Ovary (tissue), 9 donors: ENCODE results near the gene NPIPB12. TPM values are rescaled to one million over a fixed set of nuclear protein-coding genes. Genes with fewer than 3 reads are reported as not detected.
"Not testable (repeated sequence)": the region's sequence is repeated elsewhere in the genome, so short reads cannot be mapped to it uniquely, and the experiment has no call there.

Experiments
- DNase-seq, 5 donors: peaks; one replicate each; pipeline ENCODE4 v3.0.0-alpha.2; 2019 to 2020
- H3K27ac ChIP-seq, 2 donors: fragments of 200-600 bp; one replicate each; pipeline versions ENCODE4 v1.5.1 to v1.8.0; 2019 to 2022
- H3K27me3 ChIP-seq: fragments of 200-600 bp; one replicate; pipeline ENCODE4 v1.8.0; 2022
- H3K36me3 ChIP-seq: fragments of 200-600 bp; sonication (generic); one replicate; pipeline ENCODE4 v1.5.1; 2019
- H3K4me1 ChIP-seq: one replicate; pipeline ENCODE4 v1.8.1; 2013; ENCODE audit warnings: mild to moderate bottlenecking, moderate library complexity; ENCODE audit not compliant: insufficient read depth
- H3K4me3 ChIP-seq: fragments of 200-600 bp; sonication (generic); one replicate; pipeline ENCODE4 v1.5.1; 2017
- H3K9me3 ChIP-seq, 2 donors: fragments of 200-600 bp in 1 of 2; sonication (generic) in 1 of 2; one replicate each; pipeline versions ENCODE4 v1.5.1 to v1.8.1; 2013 to 2019; ENCODE audit warnings: mild to moderate bottlenecking in 1 of 2, moderate library complexity in 1 of 2
- WGBS, 3 donors: extraction: QIAGEN DNeasy Blood & Tissue Kit in 1 of 3; methylation state at CpG; one replicate each; pipeline versions ENCODE4 v1.1.5 to v1.1.7; 2013 to 2017; 5-methylcytosine and 5-hydroxymethylcytosine counted together
- intact Hi-C, 4 donors: fragments of 100-400 bp; cut with DNase I; formaldehyde crosslinking; loops; one replicate each; pipeline versions ENCODE4 v1.11.0 to v1.15.1; 2022 to 2023
- polyA plus RNA-seq, 2 donors: library from polyadenylated mRNA; stranded (reverse); fragments of 200-250 nt in 1 of 2; fragments of 350-450 nt in 1 of 2; fragmentation: Illumina TruSeq in 1 of 2; extraction: RNeasy Lipid Tissue Mini Kit (QIAGEN cat#74804) in 1 of 2; gene quantifications; one replicate each; pipeline ENCODE4 v1.2.3, GENCODE V29; 2013 to 2014
- small RNA-seq: library from RNA; depleted of rRNA; stranded (forward); fragments of <200 nt; gene quantifications from one replicate; pipeline ENCODE3, GENCODE V24; 2016
- total RNA-seq, 7 donors: library from RNA; depleted of rRNA in 2 of 7; stranded (reverse); fragments of >200 nt in 2 of 7; fragmentation: NEBNext Ultra II Directional in 3 of 7; extraction: Animal tissue kit (Norgen Biotek cat#: 25700) in 3 of 7; gene quantifications; one replicate each; pipeline versions ENCODE4 v1.1.0 to v1.2.4, GENCODE V29; 2016 to 2023
- donor health status: DM: no; HTN: no; CAD: no; lungs with moderate emphysema.
- donor health status: DM: no; HTN: no; CAD: no.
- donor health status: Bipolar disorder and iron deficiency.
- donor health status: DM: yes; HTN: yes; CAD: no.
- donor health status: DM: no; HTN: no; CAD: no.
- donor health status: DM: yes; HTN: yes; CAD: no.

NPIPB12 gene
- total and polyA plus RNA-seq, 9 donors: 11.0 to 65.3 (median 26.3) TPM

GRCh38 chr16:29454828-29455227, 51.4 kb downstream of the NPIPB12 start:
- H3K4me3 ChIP-seq, intact Hi-C loops, H3K27ac ChIP-seq, H3K9me3 ChIP-seq, H3K27me3 ChIP-seq, H3K36me3 ChIP-seq, DNase-seq, H3K4me1 ChIP-seq: not testable (repeated sequence)
- no CpG with 5 or more reads among the region's 29 CpGs for WGBS, 3 donors

GRCh38 chr16:29454269-29454668, 51.9 kb downstream of the NPIPB12 start, which contains the start of the genes BOLA2 and SLX1B:
BOLA2 (minus strand) TSS chr16:29454351; CDS start chr16:29454253, 98 bp downstream.
SLX1B (plus strand) TSS chr16:29454533.
- DNase-seq, H3K27me3 ChIP-seq, H3K9me3 ChIP-seq, intact Hi-C loops, H3K4me1 ChIP-seq, H3K27ac ChIP-seq, H3K36me3 ChIP-seq, H3K4me3 ChIP-seq: not testable (repeated sequence)
- WGBS, 3 donors: no CpG with 5 or more reads among the region's 33 CpGs

DNA sequence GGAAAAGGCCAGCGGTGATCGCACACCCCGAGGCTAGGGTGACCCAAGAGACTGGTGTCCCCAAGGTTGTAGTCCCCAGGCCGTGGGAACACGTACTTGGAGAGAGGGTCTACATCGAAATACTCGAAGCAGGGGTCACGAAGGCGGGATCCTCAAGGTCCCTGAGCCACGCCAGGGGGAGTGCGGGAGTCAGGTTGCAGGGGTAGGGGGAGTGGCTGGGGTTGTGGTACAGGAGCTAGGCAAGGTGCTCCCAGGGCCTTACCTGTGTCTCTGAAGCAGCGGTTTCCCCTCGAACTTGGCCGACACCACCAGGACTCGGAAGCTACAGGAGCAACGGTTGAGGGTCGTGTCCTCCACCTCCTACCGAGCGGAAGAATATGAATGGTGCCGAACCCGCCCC, 52.5 kb downstream of the NPIPB12 start:
- H3K4me3 ChIP-seq, H3K27me3 ChIP-seq, H3K27ac ChIP-seq, H3K36me3 ChIP-seq, intact Hi-C loops, H3K4me1 ChIP-seq, DNase-seq, H3K9me3 ChIP-seq: not testable (repeated sequence)
- WGBS, 3 donors: no CpG with 5 or more reads among the region's 21 CpGs

Small RNA genes lying within 50 kb of the gene (small RNA-seq; reads per million reads assigned to genes)
- not detected for gene AC133555.2

Other genes starting within 250 kb of the NPIPB12 start
- 1 to 10 TPM in 3 of 7 donors, under 1 TPM in 4; 0.46 to 3.6 (median 0.98) TPM for gene NPIPB11, start 99.7 kb downstream of the NPIPB12 start, total RNA-seq
- gene NPIPB11, start 99.7 kb downstream of the NPIPB12 start, polyA plus RNA-seq: 1 to 10 TPM in 1 of 2 donors, under 1 TPM in 1; 0.42 to 3.3 TPM
- gene BOLA2, start 52.1 kb downstream of the NPIPB12 start, total RNA-seq: 10 to 100 TPM in 1 of 7 donors, 1 to 10 TPM in 6; 1.9 to 18.4 (median 7.8) TPM
- gene BOLA2, start 52.1 kb downstream of the NPIPB12 start, polyA plus RNA-seq: 1 to 10 TPM; 5.8 to 5.9 TPM
- 10 to 100 TPM in 1 of 7 donors, 1 to 10 TPM in 6; 4.4 to 11.2 (median 8.6) TPM for gene SLX1B, start 51.9 kb downstream of the NPIPB12 start, total RNA-seq
- 10 to 100 TPM in 1 of 2 donors, 1 to 10 TPM in 1; 3.0 to 19.4 TPM for gene SLX1B, start 51.9 kb downstream of the NPIPB12 start, polyA plus RNA-seq
- gene SULT1A4, start 46.5 kb downstream of the NPIPB12 start, total RNA-seq: 1 to 10 TPM in 5 of 7 donors, under 1 TPM in 2; 0.68 to 6.5 (median 2.7) TPM
- 10 to 100 TPM in 1 of 2 donors, under 1 TPM in 1; 0.23 to 10.5 TPM for gene SULT1A4, start 46.5 kb downstream of the NPIPB12 start, polyA plus RNA-seq
- gene SPN, start 156.8 kb upstream of the NPIPB12 start, total RNA-seq: 1 to 10 TPM in 3 of 7 donors, under 1 TPM in 4; 0.60 to 2.3 (median 0.88) TPM
- gene SPN, start 156.8 kb upstream of the NPIPB12 start, polyA plus RNA-seq: 1 to 10 TPM in 1 of 2 donors, under 1 TPM in 1; 0.42 to 5.1 TPM
- gene QPRT, start 172.8 kb upstream of the NPIPB12 start, total RNA-seq: 10 to 100 TPM; 31.8 to 67.9 (median 43.1) TPM
- gene QPRT, start 172.8 kb upstream of the NPIPB12 start, polyA plus RNA-seq: 10 to 100 TPM; 21.4 to 47.7 TPM
- gene C16orf54, start 239.6 kb upstream of the NPIPB12 start, total RNA-seq: under 1 TPM; 0.12 to 0.72 (median 0.30) TPM
- gene C16orf54, start 239.6 kb upstream of the NPIPB12 start, polyA plus RNA-seq: 1 to 10 TPM in 1 of 2 donors, under 1 TPM in 1; 0.16 to 1.7 TPM